Thyroid gland (tissue), 4 donors: ENCODE results near the gene ADAMTSL1.

Source experiments
- POLR2A ChIP-seq, 2 donors: fragments of 450-650 bp; IDR thresholded peaks; one replicate each; pipeline ENCODE4 v1.6.1; 2017; ENCODE audit warnings: antibody characterized with exemption in 2 of 2, mild to moderate bottlenecking in 2 of 2, moderate library complexity in 1 of 2
- TF ChIP-seq, protein P1 (sequence below), 6 experiments: fragments of 200-600 bp in 3 of 6; fragments of 450-650 bp in 3 of 6; sonication (generic) in 3 of 6; IDR thresholded peaks; one replicate each; pipeline ENCODE4 v1.5.1; 2016 to 2019; ENCODE audit warnings: antibody characterized with exemption in 6 of 6, mild to moderate bottlenecking in 2 of 6, inconsistent platforms in 1 of 6, moderate library complexity in 1 of 6

DNA sequence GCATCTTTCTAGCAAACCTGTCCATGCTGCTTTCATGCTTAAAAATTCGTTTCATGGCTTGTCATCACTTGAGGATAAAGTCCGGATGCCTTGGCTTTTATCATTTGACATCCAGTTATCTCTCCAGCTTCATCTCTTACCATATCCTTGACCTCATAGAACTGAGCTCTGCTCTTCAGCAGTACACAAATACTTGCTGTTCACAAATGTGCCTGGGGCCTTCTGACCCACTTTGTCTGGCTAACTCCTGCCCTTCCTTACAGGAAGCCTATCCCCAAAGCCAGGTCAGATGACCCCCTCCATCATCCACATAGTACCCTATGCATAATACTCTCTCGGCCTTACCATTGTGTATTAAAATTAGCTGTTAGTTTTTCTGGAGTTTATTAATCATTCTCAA, 310.0 kb downstream of the ADAMTSL1 start:
- no peak for TF ChIP-seq POLR2A (IDR thresholded peaks at IDR 0.05)
- TF ChIP-seq, protein P1, sequence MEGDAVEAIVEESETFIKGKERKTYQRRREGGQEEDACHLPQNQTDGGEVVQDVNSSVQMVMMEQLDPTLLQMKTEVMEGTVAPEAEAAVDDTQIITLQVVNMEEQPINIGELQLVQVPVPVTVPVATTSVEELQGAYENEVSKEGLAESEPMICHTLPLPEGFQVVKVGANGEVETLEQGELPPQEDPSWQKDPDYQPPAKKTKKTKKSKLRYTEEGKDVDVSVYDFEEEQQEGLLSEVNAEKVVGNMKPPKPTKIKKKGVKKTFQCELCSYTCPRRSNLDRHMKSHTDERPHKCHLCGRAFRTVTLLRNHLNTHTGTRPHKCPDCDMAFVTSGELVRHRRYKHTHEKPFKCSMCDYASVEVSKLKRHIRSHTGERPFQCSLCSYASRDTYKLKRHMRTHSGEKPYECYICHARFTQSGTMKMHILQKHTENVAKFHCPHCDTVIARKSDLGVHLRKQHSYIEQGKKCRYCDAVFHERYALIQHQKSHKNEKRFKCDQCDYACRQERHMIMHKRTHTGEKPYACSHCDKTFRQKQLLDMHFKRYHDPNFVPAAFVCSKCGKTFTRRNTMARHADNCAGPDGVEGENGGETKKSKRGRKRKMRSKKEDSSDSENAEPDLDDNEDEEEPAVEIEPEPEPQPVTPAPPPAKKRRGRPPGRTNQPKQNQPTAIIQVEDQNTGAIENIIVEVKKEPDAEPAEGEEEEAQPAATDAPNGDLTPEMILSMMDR (IDR thresholded peaks at IDR 0.05), result no peak
